ENCODE results near the gene RTL10.

- TF ChIP-seq CTCF (IDR thresholded peaks at IDR 0.05) = no peak
- TF ChIP-seq POLR2A (IDR thresholded peaks at IDR 0.05; ENCODE audit: low read length) = no peak
- TF ChIP-seq ZSCAN20 (CRISPR knock-in tag; IDR thresholded peaks at IDR 0.05) = no peak
- no peak for TF ChIP-seq RCOR1 (IDR thresholded peaks at IDR 0.05; ENCODE audit: low read depth, low read length)
- TF ChIP-seq, protein P1, sequence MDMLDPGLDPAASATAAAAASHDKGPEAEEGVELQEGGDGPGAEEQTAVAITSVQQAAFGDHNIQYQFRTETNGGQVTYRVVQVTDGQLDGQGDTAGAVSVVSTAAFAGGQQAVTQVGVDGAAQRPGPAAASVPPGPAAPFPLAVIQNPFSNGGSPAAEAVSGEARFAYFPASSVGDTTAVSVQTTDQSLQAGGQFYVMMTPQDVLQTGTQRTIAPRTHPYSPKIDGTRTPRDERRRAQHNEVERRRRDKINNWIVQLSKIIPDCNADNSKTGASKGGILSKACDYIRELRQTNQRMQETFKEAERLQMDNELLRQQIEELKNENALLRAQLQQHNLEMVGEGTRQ (IDR thresholded peaks at IDR 0.05) = no peak
- TF ChIP-seq, protein P2, sequence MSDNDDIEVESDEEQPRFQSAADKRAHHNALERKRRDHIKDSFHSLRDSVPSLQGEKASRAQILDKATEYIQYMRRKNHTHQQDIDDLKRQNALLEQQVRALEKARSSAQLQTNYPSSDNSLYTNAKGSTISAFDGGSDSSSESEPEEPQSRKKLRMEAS (IDR thresholded peaks at IDR 0.05) = no peak
- TF ChIP-seq CHD2 (IDR thresholded peaks at IDR 0.05; ENCODE audit: low read length, partially characterized antibody) = no peak
These were observed 26.7 kb downstream of the RTL10 start for GRCh38 chr22:19828035-19828401.
